ENCODE measurements around the gene SPON2.
"Not testable (repeated sequence)": the region's sequence is repeated elsewhere in the genome, so short reads cannot be mapped to it uniquely, and the experiment has no call there.

The SPON2 gene

GRCh38 chr4:1137063-1137776, 35.2 kb downstream of the SPON2 start:
- DNase-seq, result peak; percentile 82

GRCh38 chr4:1136048-1136447, 36.3 kb downstream of the SPON2 start:
- peak; percentile 40 for DNase-seq

DNA sequence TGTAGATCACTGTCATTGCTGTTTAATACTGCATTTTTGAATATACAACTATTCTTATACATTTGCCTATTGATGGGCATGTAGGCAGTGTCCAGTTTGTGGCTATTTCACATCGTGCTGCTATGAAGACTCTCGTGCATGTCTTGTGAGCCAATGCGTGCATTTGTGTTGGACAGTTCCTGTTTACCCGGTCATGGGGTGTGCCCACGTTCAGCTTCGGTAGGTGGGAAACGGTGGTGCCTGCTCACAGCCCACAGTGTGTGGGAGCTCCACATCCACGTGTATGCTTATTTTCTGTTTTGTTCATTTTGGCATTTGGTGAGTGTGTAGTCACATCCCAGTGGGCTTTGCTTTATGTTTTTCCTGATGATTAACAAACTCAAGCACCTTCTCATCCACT, 39.4 kb downstream of the SPON2 start:
- no peak for DNase-seq

GRCh38 chr4:1130316-1131186, 41.8 kb downstream of the SPON2 start:
- peak; percentile 83 for DNase-seq

DNA sequence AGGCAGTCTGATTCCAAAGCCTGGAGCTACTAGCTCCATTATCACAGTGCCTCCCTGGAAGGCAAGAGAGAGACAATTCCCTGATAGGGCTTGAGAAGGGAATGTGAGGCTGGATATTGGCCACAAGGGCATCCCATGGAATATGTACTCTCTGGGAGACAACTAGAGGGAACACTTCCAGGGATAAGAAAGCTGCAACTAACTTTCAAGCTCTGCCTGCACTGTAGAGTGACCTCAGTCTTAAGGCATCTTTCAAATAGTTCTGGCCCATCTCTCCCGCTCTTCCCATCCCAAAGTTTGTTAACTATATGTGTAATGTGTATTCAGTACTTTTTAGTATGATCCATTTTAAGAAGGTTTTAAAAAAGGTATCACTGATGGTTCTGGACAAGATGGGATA, 45.9 kb downstream of the SPON2 start:
- DNase-seq, result no peak

GRCh38 chr4:1125466-1125865, 46.9 kb downstream of the SPON2 start:
- DNase-seq, result not testable (repeated sequence)

GRCh38 chr4:1124818-1125217, 47.6 kb downstream of the SPON2 start:
- DNase-seq, result no peak

DNA sequence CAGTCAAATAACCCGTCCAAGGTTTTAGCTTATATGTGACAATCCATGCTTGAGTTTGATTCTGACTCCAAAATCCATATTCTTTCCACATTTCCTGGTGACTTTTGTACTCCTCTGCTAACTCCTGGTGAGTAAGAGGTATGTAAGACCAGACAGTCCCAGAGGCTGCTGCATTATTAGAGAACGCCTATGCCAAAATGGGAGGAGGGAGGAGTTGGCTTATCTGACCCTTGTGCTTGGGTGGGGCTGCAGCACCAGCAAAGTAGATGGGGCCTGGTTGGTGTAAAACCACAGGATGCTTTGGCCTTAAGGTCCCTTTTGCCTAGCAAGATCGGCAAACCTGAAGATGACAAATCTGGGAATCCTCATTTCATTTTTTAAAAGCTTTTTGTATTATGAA, 49.9 kb downstream of the SPON2 start:
- no peak for DNase-seq

Data from suppressor macrophage treated with lipopolysaccharide for 4 hours (primary cell).